Measurements from ENCODE around the gene MORN1.

The MORN1 gene

DNA sequence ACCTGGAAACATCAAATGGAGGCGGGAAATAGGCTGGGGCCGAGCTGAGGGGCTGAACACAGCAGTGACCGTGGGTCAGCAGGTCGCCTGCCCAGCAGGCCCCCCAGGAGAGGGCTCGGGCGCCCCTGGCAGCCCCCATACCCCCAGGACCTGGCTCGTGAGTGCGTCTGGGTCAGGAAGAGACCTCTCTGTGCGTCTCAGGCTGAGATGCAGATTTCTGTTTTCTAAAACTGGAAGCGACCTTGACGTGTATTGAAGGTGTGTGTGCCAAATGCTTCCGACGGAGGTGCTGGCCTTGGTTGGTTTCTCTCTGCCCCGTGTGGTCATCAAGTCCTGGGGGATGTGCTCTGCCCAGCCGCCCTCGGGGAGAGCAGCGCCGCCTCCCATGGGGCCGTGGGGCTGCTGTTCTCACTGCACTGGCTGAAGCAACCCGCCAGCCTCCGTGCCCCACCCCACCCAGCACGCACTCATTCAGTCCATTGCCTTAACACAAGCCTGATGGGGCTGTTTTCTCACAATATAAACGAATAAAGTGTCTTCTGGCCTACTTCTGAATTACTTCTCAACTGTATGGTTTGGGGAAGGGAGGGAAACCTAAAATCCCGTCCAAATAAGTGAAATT lies 13.6 kb upstream of the MORN1 start:
- no peak overlapping the region for H3K4me3 ChIP-seq (ENCODE audit: low read length)
- TF ChIP-seq ZNF274 (IDR thresholded peaks at IDR 0.05; ENCODE audit: low read depth, low read length), result no peak

- H3K4me3 ChIP-seq (ENCODE audit: low read length), result no peak overlapping the region
- no peak for TF ChIP-seq ZNF274 (IDR thresholded peaks at IDR 0.05; ENCODE audit: low read depth, low read length)
Measured at GRCh38 chr1:2404142-2404889, 13.0 kb upstream of the MORN1 start.

DNA sequence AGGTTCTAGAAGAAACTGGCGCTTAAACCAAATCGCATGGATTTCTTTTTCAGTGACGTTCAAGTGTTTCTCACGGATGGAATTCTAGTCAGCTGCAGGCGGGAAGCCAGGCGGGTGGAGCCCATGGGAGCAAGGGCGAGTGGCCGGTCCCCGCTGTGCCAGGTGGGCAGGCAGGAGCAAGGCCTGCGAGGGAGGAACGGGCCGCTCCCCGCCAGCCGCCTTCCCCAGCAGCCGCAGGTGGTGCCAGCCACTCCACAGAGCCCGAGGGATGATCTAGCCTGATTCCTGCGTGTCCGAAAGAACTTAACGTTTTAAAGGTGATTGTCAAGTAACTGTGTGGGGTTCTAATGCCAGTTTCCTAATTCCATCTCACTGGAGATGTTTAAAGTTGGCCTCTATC lies 11.9 kb upstream of the MORN1 start:
- H3K4me3 ChIP-seq (ENCODE audit: low read length), result no peak overlapping the region
- no peak for TF ChIP-seq ZNF274 (IDR thresholded peaks at IDR 0.05; ENCODE audit: low read depth, low read length)

- H3K4me3 ChIP-seq (ENCODE audit: low read length), result no peak overlapping the region
- no peak for TF ChIP-seq ZNF274 (IDR thresholded peaks at IDR 0.05; ENCODE audit: low read depth, low read length)
Measured at GRCh38 chr1:2402420-2402819, 11.1 kb upstream of the MORN1 start.

- no peak overlapping the region for H3K4me3 ChIP-seq (ENCODE audit: low read length)
- no peak for TF ChIP-seq ZNF274 (IDR thresholded peaks at IDR 0.05; ENCODE audit: low read depth, low read length)
Measured at GRCh38 chr1:2400950-2401649, 9.7 kb upstream of the MORN1 start.

- no peak overlapping the region for H3K4me3 ChIP-seq (ENCODE audit: low read length)
- TF ChIP-seq ZNF274 (IDR thresholded peaks at IDR 0.05; ENCODE audit: low read depth, low read length), result no peak
Measured at GRCh38 chr1:2400576-2400909, 9.2 kb upstream of the MORN1 start.

DNA sequence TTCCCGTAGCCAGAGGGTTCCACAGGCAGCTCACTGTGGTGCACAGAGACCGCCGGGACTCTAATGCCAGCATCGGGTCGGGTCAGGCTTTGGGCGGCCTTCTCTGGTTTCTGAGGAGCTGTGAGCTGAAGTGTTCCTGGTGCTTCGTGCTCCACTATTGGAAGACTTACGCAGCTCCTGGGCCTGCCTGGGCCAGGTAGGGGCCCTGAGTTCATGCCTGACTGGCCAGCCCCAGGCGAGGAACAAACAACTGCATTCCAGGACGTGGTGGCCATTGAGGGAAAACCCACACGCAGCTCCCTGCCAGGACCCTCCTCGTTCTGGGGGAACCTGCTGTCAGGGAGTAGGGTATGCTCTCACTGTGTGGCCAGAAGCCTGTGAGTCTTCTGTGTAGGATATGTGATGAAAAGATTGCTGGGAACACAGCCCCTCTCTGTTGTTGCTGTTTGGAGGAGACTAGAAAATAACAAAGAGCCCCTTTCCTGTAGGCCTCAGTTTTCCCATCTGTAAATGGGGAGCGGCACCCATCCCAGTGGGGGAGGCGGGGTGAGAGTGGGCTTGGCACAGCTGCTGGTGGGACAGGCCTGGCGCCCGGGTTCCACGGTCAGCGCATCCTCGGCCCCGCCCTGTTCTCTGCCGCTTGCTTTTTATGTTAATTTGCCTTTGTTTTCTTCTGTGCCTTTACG lies 8.7 kb upstream of the MORN1 start:
- TF ChIP-seq ZNF274 (IDR thresholded peaks at IDR 0.05; ENCODE audit: low read depth, low read length), result no peak
- no peak overlapping the region for H3K4me3 ChIP-seq (ENCODE audit: low read length)

DNA sequence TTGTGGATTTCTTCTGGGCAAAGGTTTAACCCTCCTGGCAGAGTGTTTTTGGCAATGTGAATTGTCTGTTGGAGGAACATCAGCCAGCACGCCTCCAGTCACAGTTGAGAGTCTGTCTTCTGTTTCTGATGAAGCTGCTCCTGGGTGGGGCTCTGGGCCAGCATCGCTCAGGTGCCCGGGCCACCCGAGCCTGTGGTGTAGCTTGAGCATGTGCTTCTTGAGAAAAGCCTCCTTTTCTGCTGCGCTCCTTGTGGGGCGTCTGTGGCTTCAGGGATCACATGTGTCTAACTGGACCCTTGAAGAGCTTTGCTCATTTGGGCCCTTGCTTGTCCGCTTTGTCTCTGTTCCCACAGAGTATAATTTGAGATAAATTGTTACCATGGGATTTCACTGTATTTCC lies 7.5 kb upstream of the MORN1 start:
- no peak overlapping the region for H3K4me3 ChIP-seq (ENCODE audit: low read length)
- TF ChIP-seq ZNF274 (IDR thresholded peaks at IDR 0.05; ENCODE audit: low read depth, low read length), result no peak

DNA sequence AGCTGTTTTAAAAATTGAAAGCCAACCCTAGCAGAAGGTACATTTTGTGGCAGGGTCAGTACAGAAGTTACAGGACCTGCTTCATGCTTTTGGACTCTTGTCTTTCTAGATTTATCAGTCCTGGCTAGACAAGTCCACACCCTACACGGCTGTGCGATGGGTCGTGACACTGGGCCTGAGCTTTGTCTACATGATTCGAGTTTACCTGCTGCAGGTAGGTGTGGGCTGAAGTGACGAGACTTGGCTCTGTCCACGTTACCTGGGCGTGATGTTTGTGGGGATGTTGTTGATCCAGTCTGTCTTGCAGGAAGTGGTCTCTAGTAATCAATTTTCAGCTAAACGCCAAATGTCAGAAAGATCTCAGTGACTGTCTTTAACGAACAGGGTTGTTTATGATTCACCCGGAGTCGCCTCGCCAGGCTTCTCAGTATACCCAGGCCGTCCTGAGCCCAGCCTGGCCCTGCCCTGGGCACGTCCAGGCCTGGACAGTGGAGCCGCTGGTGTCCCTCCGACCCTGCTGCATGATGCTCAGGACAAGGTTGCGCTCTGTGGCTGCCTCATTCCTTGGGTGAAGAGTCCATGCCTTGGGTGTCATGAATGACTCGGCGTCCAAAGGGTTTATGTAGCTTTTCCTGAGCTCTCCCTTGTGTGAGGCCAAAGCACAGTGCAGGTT lies 5.8 kb upstream of the MORN1 start:
- no peak for TF ChIP-seq ZNF274 (IDR thresholded peaks at IDR 0.05; ENCODE audit: low read depth, low read length)
- H3K4me3 ChIP-seq (ENCODE audit: low read length), result no peak overlapping the region

GRCh38 chr1:2396476-2396875 lies 5.1 kb upstream of the MORN1 start:
- no peak overlapping the region for H3K4me3 ChIP-seq (ENCODE audit: low read length)
- TF ChIP-seq ZNF274 (IDR thresholded peaks at IDR 0.05; ENCODE audit: low read depth, low read length), result no peak

DNA sequence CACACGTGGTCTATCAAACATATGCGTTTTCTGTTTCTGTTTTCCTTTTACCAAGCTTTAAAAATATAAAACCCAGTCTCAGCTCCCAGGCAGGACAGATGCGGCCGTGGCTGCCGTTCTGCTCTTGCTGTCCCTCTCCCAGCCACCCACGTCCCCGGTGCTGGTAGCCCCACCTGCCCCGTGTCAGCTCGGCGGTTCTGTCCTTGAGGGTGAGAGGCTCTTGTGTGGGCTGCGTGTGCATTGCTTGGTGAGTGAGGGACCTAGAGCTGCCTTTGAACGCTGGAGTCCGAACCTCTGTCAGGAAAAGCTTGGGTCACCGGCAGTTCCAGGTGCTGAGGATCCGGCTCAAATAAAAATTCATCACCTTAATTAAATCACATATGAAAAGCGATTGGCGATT lies 4.7 kb upstream of the MORN1 start:
- TF ChIP-seq ZNF274 (IDR thresholded peaks at IDR 0.05; ENCODE audit: low read depth, low read length), result no peak
- H3K4me3 ChIP-seq (ENCODE audit: low read length), result no peak overlapping the region

DNA sequence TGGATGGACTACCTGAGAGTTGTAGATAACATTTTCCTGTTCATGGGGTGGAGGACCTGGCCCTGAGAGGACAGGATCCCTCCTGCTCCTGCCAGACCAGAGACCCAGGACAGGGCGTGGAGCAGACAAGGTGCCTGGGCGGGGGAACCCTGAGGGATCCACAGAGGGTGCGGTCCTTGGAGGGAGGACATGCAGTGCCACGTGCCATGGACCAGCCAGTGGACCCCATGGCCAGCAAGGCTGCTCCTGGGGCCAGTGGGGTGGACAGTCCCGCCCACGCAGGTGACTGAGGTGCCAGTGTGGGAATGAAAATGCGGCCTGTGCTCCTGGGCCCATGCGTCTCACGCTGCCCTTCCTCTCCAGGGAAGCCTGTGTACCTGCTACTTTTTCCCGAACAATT lies 3.9 kb upstream of the MORN1 start:
- no peak overlapping the region for H3K4me3 ChIP-seq (ENCODE audit: low read length)
- no peak for TF ChIP-seq ZNF274 (IDR thresholded peaks at IDR 0.05; ENCODE audit: low read depth, low read length)

DNA sequence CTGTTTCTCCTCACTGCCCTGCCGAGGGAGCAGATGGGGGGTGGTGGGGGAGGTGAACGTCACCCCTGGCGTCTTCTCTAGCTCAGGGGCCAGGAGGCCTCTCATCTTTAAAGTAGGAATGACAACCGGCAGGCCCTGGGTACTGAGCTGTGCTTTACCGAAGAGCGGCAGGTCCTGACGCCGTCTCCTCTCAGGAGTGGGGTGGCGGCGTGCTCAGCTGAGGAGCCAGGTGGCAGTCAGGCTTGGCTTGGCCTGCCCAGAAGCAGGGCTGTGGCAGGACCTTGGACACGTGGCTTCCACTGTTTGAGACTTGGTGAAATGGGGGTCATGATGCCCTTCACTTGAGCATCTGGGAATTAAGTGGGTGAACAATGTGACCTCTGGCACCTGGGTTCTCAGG lies 3.4 kb upstream of the MORN1 start:
- TF ChIP-seq ZNF274 (IDR thresholded peaks at IDR 0.05; ENCODE audit: low read depth, low read length), result no peak
- H3K4me3 ChIP-seq (ENCODE audit: low read length), result no peak overlapping the region

DNA sequence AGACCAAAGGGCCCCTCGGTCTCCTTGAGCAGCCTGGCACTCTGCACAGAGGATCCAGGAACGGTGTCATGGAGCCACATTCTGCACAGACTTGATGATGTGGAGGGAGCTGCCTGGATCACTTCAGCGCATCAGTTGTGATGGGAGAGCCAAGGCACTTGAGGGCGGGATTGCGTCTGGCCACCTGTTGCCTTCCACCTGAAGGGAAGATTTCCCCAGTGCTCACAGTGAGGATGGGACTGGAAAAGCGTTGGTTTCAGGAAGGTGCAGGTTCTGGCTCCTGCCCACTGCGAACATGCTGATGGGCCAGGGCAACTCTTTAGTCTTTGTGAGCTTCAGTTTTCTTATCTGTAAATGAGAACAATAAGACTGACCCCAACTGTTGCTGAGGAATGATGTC lies 2.9 kb upstream of the MORN1 start:
- no peak for TF ChIP-seq ZNF274 (IDR thresholded peaks at IDR 0.05; ENCODE audit: low read depth, low read length)
- H3K4me3 ChIP-seq (ENCODE audit: low read length), result no peak overlapping the region
